Measurements from ENCODE around the gene NANS. TPM values are rescaled to one million over a fixed set of nuclear protein-coding genes. Genes with fewer than 3 reads are reported as not detected.
A peak's percentile ranks its signal among the peaks of the same experiment; 100 is the strongest.
"Not testable (repeated sequence)": the region's sequence is repeated elsewhere in the genome, so short reads cannot be mapped to it uniquely, and the experiment has no call there.

Gene NANS
- total and polyA plus RNA-seq, 8 donors: 22.8 to 36.5 (median 30.5) TPM

- FAIRE-seq: no peak
- no peak overlapping the region for H3K4me3 ChIP-seq
- H3K27me3 ChIP-seq: no peaks in the 10 kb centered on the region
- intact Hi-C loops (cut with DNase I): no loop called here
- ATAC-seq: no peak
- H3K27ac ChIP-seq: no peak overlapping the region
- H3K9me3 ChIP-seq: no peaks in the 10 kb centered on the region
- DNase-seq: no peak
- 92 to 93% methylated on average over 16 of the region's 16 CpGs for WGBS, 2 donors
- H3K4me1 ChIP-seq: no peaks in the 10 kb centered on the region
- no peaks in the 10 kb centered on the region for H3K36me3 ChIP-seq
- no peak for TF ChIP-seq CTCF (IDR thresholded peaks at IDR 0.05)
Observed at GRCh38 chr9:98128316-98128715, 71.8 kb downstream of the NANS start.

DNA sequence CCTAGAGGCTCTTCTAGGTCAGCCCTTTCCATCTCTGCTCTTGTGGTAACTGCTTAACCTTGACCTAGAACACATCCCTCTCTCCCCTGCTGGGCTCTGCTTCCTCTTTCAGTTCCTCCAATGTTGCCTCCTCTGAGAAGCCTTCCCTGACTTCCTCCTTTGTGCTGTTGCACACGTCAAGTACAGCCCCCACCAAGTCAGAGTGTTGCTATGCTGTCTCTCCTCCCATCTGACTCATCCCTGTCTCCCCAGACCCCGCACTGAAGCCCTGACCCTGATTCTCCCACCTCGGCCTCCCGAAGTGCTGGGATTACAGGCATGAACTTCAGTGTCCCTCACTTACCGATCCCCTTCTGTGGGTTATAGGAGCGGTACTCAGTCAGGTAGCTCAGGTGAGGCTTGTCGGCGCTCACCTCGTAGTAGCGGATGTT is 72.9 kb downstream of the NANS start:
- no peak for FAIRE-seq
- DNase-seq: no peak
- H3K36me3 ChIP-seq: no peaks in the 10 kb centered on the region

DNA sequence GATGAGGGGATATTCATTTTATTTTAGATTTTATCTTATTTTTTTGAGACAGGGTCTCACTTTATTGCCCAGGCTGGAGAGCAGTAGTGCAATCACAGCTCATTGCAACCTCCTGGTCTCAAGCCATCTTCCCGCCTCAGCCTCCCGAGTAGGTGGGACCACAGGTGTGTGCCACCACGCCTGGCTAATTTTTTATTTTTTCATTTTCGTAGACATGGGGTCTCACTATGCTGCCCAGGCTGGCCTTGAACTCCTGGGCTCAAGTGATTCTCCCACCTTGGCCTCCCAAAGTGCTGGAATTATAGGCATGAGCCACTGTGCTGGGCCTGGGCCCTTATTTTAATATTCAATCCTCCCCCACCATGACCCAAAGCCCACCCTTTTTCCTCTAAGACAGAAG is 73.5 kb downstream of the NANS start:
- not testable (repeated sequence) for FAIRE-seq, H3K27ac ChIP-seq, DNase-seq

More for the DNA sequence above, 72.9 kb downstream of the NANS start:
- Histone ChIP-seq H3K9me3 (no peaks in the 10 kb centered on the region), H3K27me3 (no peaks in the 10 kb centered on the region), H3K27ac (no peak overlapping the region), H3K4me3 (no peak overlapping the region), H3K4me1 (no peaks in the 10 kb centered on the region)
- peak in 3 of 4 donors; percentile 18 to 85 (median 63) for ATAC-seq
- TF ChIP-seq CTCF (IDR thresholded peaks at IDR 0.05): no peak
- WGBS, 2 donors: 84 to 85% methylated on average over 10 of the region's 10 CpGs
- intact Hi-C loops (cut with DNase I): no loop called here

GRCh38 chr9:98130576-98131228 is 74.2 kb downstream of the NANS start:
- H3K9me3 ChIP-seq: no peaks in the 10 kb centered on the region
- no peak overlapping the region for H3K4me3 ChIP-seq
- DNase-seq (no peak), FAIRE-seq (no peak), ATAC-seq (no peak)
- H3K27ac ChIP-seq: no peak overlapping the region
- no peaks in the 10 kb centered on the region for H3K4me1 ChIP-seq
- intact Hi-C loops (cut with DNase I): no loop called here
- H3K27me3 ChIP-seq: no peaks in the 10 kb centered on the region
- TF ChIP-seq CTCF (IDR thresholded peaks at IDR 0.05): no peak
- H3K36me3 ChIP-seq: no peaks in the 10 kb centered on the region
- 81 to 84% methylated on average over 13 of the region's 13 CpGs for WGBS, 2 donors

More for the DNA sequence above, 73.5 kb downstream of the NANS start:
- intact Hi-C loops (cut with DNase I); H3K4me1 ChIP-seq; H3K4me3 ChIP-seq; H3K27me3 ChIP-seq; ATAC-seq; H3K9me3 ChIP-seq; H3K36me3 ChIP-seq: not testable (repeated sequence)
- WGBS, 2 donors: 87 to 96% methylated on average over 4 of the region's 4 CpGs

- ATAC-seq: no peak
- WGBS, 2 donors: 76 to 78% methylated on average over 9 of the region's 9 CpGs
- intact Hi-C loops (cut with DNase I): no loop called here
- Histone ChIP-seq H3K36me3 (no peaks in the 10 kb centered on the region), H3K9me3 (no peaks in the 10 kb centered on the region), H3K4me1 (no peaks in the 10 kb centered on the region), H3K27ac (no peak overlapping the region), H3K4me3 (no peak overlapping the region), H3K27me3 (no peaks in the 10 kb centered on the region)
- TF ChIP-seq CTCF (IDR thresholded peaks at IDR 0.05): no peak
- no peak for FAIRE-seq
- DNase-seq: no peak
Observed at GRCh38 chr9:98132158-98132557, 75.6 kb downstream of the NANS start.

Other genes starting within 250 kb of the NANS start
- under 1 TPM in 5 of 6 donors, not detected in 1; 0.03 to 0.12 (median 0.08) TPM for gene FOXE1, start 203.5 kb upstream of the NANS start, total RNA-seq
- gene FOXE1, start 203.5 kb upstream of the NANS start, polyA plus RNA-seq: under 1 TPM; 0.04 to 0.16 TPM
- gene TRMO, start 134.2 kb upstream of the NANS start, total RNA-seq: 1 to 10 TPM; 5.2 to 8.7 (median 6.5) TPM
- 1 to 10 TPM; 5.1 to 9.4 TPM for gene TRMO, start 134.2 kb upstream of the NANS start, polyA plus RNA-seq
- under 1 TPM in 1 of 6 donors, not detected in 5; 0.09 TPM for gene HEMGN, start 118.6 kb upstream of the NANS start, total RNA-seq
- not detected for gene HEMGN, start 118.6 kb upstream of the NANS start, polyA plus RNA-seq
- gene ANP32B, start 73.4 kb upstream of the NANS start, total RNA-seq: 10 to 100 TPM; 48.8 to 89.3 (median 65.3) TPM
- 10 to 100 TPM; 72.3 to 73.4 TPM for gene ANP32B, start 73.4 kb upstream of the NANS start, polyA plus RNA-seq
- 10 to 100 TPM in 1 of 6 donors, 1 to 10 TPM in 5; 1.3 to 10.4 (median 3.2) TPM for gene TRIM14, start 62.5 kb downstream of the NANS start, total RNA-seq
- gene TRIM14, start 62.5 kb downstream of the NANS start, polyA plus RNA-seq: 1 to 10 TPM; 1.2 to 1.7 TPM
- 1 to 10 TPM in 1 of 6 donors, under 1 TPM in 5; 0.20 to 1.3 (median 0.67) TPM for gene CORO2A, start 135.9 kb downstream of the NANS start, total RNA-seq
- under 1 TPM; 0.23 to 0.56 TPM for gene CORO2A, start 135.9 kb downstream of the NANS start, polyA plus RNA-seq
- 1 to 10 TPM; 1.9 to 5.2 (median 2.4) TPM for gene TBC1D2, start 198.9 kb downstream of the NANS start, total RNA-seq
- gene TBC1D2, start 198.9 kb downstream of the NANS start, polyA plus RNA-seq: 1 to 10 TPM; 2.1 to 3.1 TPM